ENCODE data around the gene SLC22A7.

Gene SLC22A7

GRCh38 chr6:43297644-43298564 is at the start of gene SLC22A7:
SLC22A7 (plus strand) TSS chr6:43298260; CDS start chr6:43298359, 99 bp downstream.
- DNase-seq (ENCODE audit: low spot score): no peak

- no peak for DNase-seq (ENCODE audit: low spot score)
Measured at GRCh38 chr6:43248791-43249190, 49.3 kb upstream of the SLC22A7 start.

- no peak for DNase-seq (ENCODE audit: low spot score)
Measured at GRCh38 chr6:43250992-43251373, 47.1 kb upstream of the SLC22A7 start.

GRCh38 chr6:43253401-43253800 is 44.7 kb upstream of the SLC22A7 start:
- DNase-seq (ENCODE audit: low spot score): no peak

GRCh38 chr6:43254138-43254817 is 43.8 kb upstream of the SLC22A7 start:
- no peak for DNase-seq (ENCODE audit: low spot score)

GRCh38 chr6:43254846-43255245 is 43.2 kb upstream of the SLC22A7 start:
- no peak for DNase-seq (ENCODE audit: low spot score)

GRCh38 chr6:43255408-43256054 is 42.5 kb upstream of the SLC22A7 start:
- no peak for DNase-seq (ENCODE audit: low spot score)

- DNase-seq (ENCODE audit: low spot score): no peak
Measured at GRCh38 chr6:43256670-43257366, 41.2 kb upstream of the SLC22A7 start.

- no peak for DNase-seq (ENCODE audit: low spot score)
Measured at GRCh38 chr6:43257367-43258145, 40.5 kb upstream of the SLC22A7 start.

GRCh38 chr6:43258180-43258579 is 39.9 kb upstream of the SLC22A7 start:
- DNase-seq (ENCODE audit: low spot score): no peak

GRCh38 chr6:43258807-43259686 is 39.0 kb upstream of the SLC22A7 start:
- no peak for DNase-seq (ENCODE audit: low spot score)

- DNase-seq (ENCODE audit: low spot score): no peak
Measured at GRCh38 chr6:43260791-43261190, 37.3 kb upstream of the SLC22A7 start.

GRCh38 chr6:43261198-43261597 is 36.9 kb upstream of the SLC22A7 start:
- no peak for DNase-seq (ENCODE audit: low spot score)

- DNase-seq (ENCODE audit: low spot score): no peak
Measured at GRCh38 chr6:43262000-43262779, 35.9 kb upstream of the SLC22A7 start.

- no peak for DNase-seq (ENCODE audit: low spot score)
Measured at GRCh38 chr6:43262780-43263313, 35.2 kb upstream of the SLC22A7 start.

GRCh38 chr6:43263314-43264178 is 34.5 kb upstream of the SLC22A7 start:
- peak; percentile 55 for DNase-seq (ENCODE audit: low spot score)

GRCh38 chr6:43264599-43265145 is 33.4 kb upstream of the SLC22A7 start:
- DNase-seq (ENCODE audit: low spot score): no peak

- DNase-seq (ENCODE audit: low spot score): no peak
Measured at GRCh38 chr6:43265564-43265963, 32.5 kb upstream of the SLC22A7 start.
